Parathyroid adenoma (tissue), 2 donors: Measurements from ENCODE around the gene MX1.

ENCODE experiments used
- H2AFZ ChIP-seq: fragments of 300-600 bp; sonication (generic); one replicate; pipeline ENCODE4 v1.7.0; 2017; ENCODE audit warnings: antibody characterized with exemption, mild to moderate bottlenecking
- H3K27ac ChIP-seq: fragments of 300-600 bp; sonication (generic); one replicate; pipeline ENCODE4 v1.7.0; 2017
- H3K27me3 ChIP-seq: fragments of 300-600 bp; sonication (generic); one replicate; pipeline ENCODE4 v1.7.0; 2017; ENCODE audit warnings: low read length; ENCODE audit not compliant: control insufficient read depth, insufficient read depth
- H3K36me3 ChIP-seq: fragments of 300-600 bp; sonication (generic); one replicate; pipeline ENCODE4 v1.7.0; 2017; ENCODE audit warnings: low read length; ENCODE audit not compliant: control insufficient read depth, insufficient read depth
- H3K4me1 ChIP-seq: fragments of 300-600 bp; sonication (generic); one replicate; pipeline ENCODE4 v1.7.0; 2017; ENCODE audit warnings: control low read depth
- H3K4me2 ChIP-seq: fragments of 300-600 bp; sonication (generic); one replicate; pipeline ENCODE4 v1.7.0; 2017; ENCODE audit warnings: low read length
- H3K4me3 ChIP-seq: fragments of 300-600 bp; sonication (generic); one replicate; pipeline ENCODE4 v1.7.0; 2017; ENCODE audit warnings: low read depth, low read length
- H3K79me2 ChIP-seq: fragments of 300-600 bp; sonication (generic); one replicate; pipeline ENCODE4 v1.7.0; 2017; ENCODE audit warnings: control low read depth
- H3K9ac ChIP-seq: fragments of 300-600 bp; sonication (generic); one replicate; pipeline ENCODE4 v1.7.0; 2017; ENCODE audit warnings: mild to moderate bottlenecking
- H3K9me3 ChIP-seq: fragments of 300-600 bp; sonication (generic); one replicate; pipeline ENCODE4 v1.7.0; 2017; ENCODE audit warnings: low read length; ENCODE audit not compliant: control insufficient read depth
- TF ChIP-seq, protein P1 (sequence below): fragments of 300-600 bp; sonication (generic); IDR thresholded peaks from one replicate; pipeline ENCODE4 v1.7.0; 2017; ENCODE audit warnings: antibody characterized with exemption, mild to moderate bottlenecking
- donor health status: primary hyperparathyroidism.

MX1 gene

GRCh38 chr21:41399246-41399800 lies 26.7 kb upstream of the MX1 start:
- Histone ChIP-seq H3K9me3 (no peaks in the 10 kb centered on the region), H3K4me3 (no peak overlapping the region), H3K9ac (no peak overlapping the region), H3K4me1 (no peaks in the 10 kb centered on the region), H3K27me3 (no peaks in the 10 kb centered on the region), H3K4me2 (no peak overlapping the region), H2AFZ (no peak overlapping the region), H3K79me2 (no peaks in the 10 kb centered on the region), H3K27ac (no peak overlapping the region), H3K36me3 (no peaks in the 10 kb centered on the region)
- TF ChIP-seq, protein P1, sequence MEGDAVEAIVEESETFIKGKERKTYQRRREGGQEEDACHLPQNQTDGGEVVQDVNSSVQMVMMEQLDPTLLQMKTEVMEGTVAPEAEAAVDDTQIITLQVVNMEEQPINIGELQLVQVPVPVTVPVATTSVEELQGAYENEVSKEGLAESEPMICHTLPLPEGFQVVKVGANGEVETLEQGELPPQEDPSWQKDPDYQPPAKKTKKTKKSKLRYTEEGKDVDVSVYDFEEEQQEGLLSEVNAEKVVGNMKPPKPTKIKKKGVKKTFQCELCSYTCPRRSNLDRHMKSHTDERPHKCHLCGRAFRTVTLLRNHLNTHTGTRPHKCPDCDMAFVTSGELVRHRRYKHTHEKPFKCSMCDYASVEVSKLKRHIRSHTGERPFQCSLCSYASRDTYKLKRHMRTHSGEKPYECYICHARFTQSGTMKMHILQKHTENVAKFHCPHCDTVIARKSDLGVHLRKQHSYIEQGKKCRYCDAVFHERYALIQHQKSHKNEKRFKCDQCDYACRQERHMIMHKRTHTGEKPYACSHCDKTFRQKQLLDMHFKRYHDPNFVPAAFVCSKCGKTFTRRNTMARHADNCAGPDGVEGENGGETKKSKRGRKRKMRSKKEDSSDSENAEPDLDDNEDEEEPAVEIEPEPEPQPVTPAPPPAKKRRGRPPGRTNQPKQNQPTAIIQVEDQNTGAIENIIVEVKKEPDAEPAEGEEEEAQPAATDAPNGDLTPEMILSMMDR = no peak

- Histone ChIP-seq H3K27me3 (no peaks in the 10 kb centered on the region), H3K36me3 (no peaks in the 10 kb centered on the region), H2AFZ (no peak overlapping the region), H3K79me2 (no peaks in the 10 kb centered on the region), H3K4me1 (no peaks in the 10 kb centered on the region), H3K9ac (no peak overlapping the region), H3K4me3 (no peak overlapping the region), H3K9me3 (no peaks in the 10 kb centered on the region), H3K27ac (no peak overlapping the region), H3K4me2 (no peak overlapping the region)
- TF ChIP-seq, protein P1 = no peak
Observed at GRCh38 chr21:41402231-41402630, 23.8 kb upstream of the MX1 start.

DNA sequence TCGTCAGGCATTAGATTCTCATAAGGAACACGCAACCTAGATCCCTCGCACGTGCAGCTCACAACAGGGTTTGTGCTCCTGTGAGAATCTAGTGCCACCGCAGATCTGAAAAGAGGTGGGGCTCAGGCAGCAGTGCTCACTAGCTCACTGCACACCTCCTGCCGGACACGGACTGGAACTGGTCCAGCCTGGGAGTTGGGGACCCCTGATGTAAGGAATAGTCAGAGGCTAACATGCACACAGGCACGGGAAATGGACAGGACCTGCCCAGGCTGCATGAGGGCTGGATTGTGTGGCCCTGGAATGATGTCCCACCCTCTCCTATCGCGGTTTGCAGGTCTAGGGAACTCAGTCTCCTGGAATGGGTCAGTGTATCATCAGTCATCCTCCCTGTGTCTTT lies 23.2 kb upstream of the MX1 start:
- no peak overlapping the region for H2AFZ ChIP-seq
- H3K4me1 ChIP-seq = no peaks in the 10 kb centered on the region
- no peaks in the 10 kb centered on the region for H3K36me3 ChIP-seq
- no peaks in the 10 kb centered on the region for H3K79me2 ChIP-seq
- TF ChIP-seq, protein P1 = no peak
- H3K27me3 ChIP-seq = no peaks in the 10 kb centered on the region
- no peaks in the 10 kb centered on the region for H3K9me3 ChIP-seq
- no peak overlapping the region for H3K4me3 ChIP-seq
- H3K9ac ChIP-seq = no peak overlapping the region
- H3K4me2 ChIP-seq = no peak overlapping the region
- no peak overlapping the region for H3K27ac ChIP-seq

DNA sequence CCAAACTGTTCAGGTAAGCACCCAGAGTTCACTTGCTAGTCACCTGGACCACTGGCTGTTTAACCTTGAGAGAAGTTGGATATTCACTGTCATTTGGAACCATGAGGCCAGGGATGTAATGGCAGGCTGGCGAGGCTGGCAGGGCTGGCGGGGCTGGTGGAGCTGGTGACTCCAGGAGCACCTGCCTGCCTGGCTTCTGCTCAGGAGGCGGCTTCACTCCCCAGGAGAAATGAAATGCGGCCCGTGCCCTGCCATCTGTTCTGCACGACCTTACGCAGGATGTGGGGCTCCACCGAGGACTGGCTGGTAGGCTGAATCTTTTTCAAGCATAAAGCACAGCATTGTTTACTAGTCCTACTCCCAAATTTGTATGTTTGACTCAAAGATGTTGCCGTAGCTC lies 22.7 kb upstream of the MX1 start:
- Histone ChIP-seq H3K79me2 (no peaks in the 10 kb centered on the region), H3K4me3 (no peak overlapping the region), H3K27me3 (no peaks in the 10 kb centered on the region), H3K9ac (no peak overlapping the region), H3K27ac (no peak overlapping the region), H3K36me3 (no peaks in the 10 kb centered on the region), H3K4me2 (no peak overlapping the region), H3K9me3 (no peaks in the 10 kb centered on the region), H3K4me1 (no peaks in the 10 kb centered on the region), H2AFZ (no peak overlapping the region)
- TF ChIP-seq, protein P1 = no peak

DNA sequence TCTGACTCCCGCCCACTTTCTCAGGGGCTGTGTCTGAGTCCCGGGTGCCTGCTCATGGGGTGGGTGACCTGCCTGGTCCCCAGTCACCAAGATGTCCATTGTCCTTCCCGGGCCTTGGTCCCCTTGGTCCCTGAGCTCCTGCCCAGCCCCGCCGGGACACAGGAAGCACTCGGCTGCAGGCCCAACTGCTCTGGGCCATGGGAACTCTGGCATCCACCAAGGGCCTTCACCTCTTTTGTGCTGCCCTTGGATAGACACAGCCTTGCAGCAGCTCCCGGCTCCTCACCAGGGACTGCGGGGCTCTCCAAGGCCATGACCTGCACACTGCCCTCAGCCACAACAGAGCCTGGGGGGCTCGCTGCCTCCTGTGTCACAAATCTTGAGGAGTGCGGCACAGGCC lies 22.1 kb upstream of the MX1 start:
- no peak overlapping the region for H2AFZ ChIP-seq
- H3K4me1 ChIP-seq = no peaks in the 10 kb centered on the region
- H3K36me3 ChIP-seq = no peaks in the 10 kb centered on the region
- TF ChIP-seq, protein P1 = no peak
- H3K9ac ChIP-seq = no peak overlapping the region
- no peak overlapping the region for H3K4me2 ChIP-seq
- H3K79me2 ChIP-seq = no peaks in the 10 kb centered on the region
- no peak overlapping the region for H3K4me3 ChIP-seq
- H3K9me3 ChIP-seq = no peaks in the 10 kb centered on the region
- H3K27me3 ChIP-seq = no peaks in the 10 kb centered on the region
- no peak overlapping the region for H3K27ac ChIP-seq
